Adrenal gland (tissue), 12 donors: ENCODE results near the gene LLGL2. TPM values are rescaled to one million over a fixed set of nuclear protein-coding genes. Genes with fewer than 3 reads are reported as not detected.

ENCODE experiments used
- DNase-seq, 7 donors: peaks; one replicate each; pipeline ENCODE4 v3.0.0-alpha.2; 2019 to 2020
- H3K27ac ChIP-seq, 5 donors: fragments of 200-600 bp; sonication (generic) in 4 of 5; 1 replicate in 3 of 5; 2 replicates in 2 of 5; pipeline versions ENCODE4 v1.5.1 to v1.8.0; 2016 to 2020; ENCODE audit warnings: mild to moderate bottlenecking in 1 of 5
- H3K27me3 ChIP-seq: fragments of 200-600 bp; 2 replicates; pipeline ENCODE4 v1.8.0; 2021
- H3K36me3 ChIP-seq, 2 donors: fragments of 200-600 bp; replicated peaks in 1 of 2; 1 replicate in 1 of 2; 2 replicates in 1 of 2; pipeline versions ENCODE4 v1.5.1 to v1.8.0; 2018 to 2022
- H3K4me1 ChIP-seq, 2 donors: fragments of 200-600 bp; replicated peaks in 1 of 2; 1 replicate in 1 of 2; 2 replicates in 1 of 2; pipeline versions ENCODE4 v1.5.1 to v1.8.0; 2018 to 2021
- H3K4me3 ChIP-seq, 4 donors: fragments of 200-600 bp; sonication (generic) in 3 of 4; one replicate each; pipeline ENCODE4 v1.5.1; 2016 to 2018
- H3K9me3 ChIP-seq, 3 donors: fragments of 200-600 bp; sonication (generic) in 1 of 3; replicated peaks in 1 of 3; 1 replicate in 2 of 3; 2 replicates in 1 of 3; pipeline versions ENCODE4 v1.5.1 to v1.8.0; 2016 to 2021
- POLR2A ChIP-seq, 2 donors: fragments of 450-650 bp; IDR thresholded peaks; one replicate each; pipeline ENCODE4 v1.6.1; 2017; ENCODE audit warnings: antibody characterized with exemption in 2 of 2, mild to moderate bottlenecking in 2 of 2, moderate library complexity in 1 of 2
- WGBS, 4 donors: extraction: QIAGEN DNeasy Blood & Tissue Kit in 2 of 4; methylation state at CpG; one replicate each; pipeline versions ENCODE4 v1.1.5 to v1.1.7; 2013 to 2017; 5-methylcytosine and 5-hydroxymethylcytosine counted together
- intact Hi-C, 2 donors: fragments of 100-400 bp; cut with DNase I; formaldehyde crosslinking; loops; one replicate each; pipeline versions ENCODE4 v1.14.1 to v1.15.0; 2022 to 2023
- polyA plus RNA-seq, 3 donors: library from polyadenylated mRNA; stranded (reverse); fragments of 200-250 nt in 2 of 3; fragments of 350-450 nt in 1 of 3; fragmentation: Illumina TruSeq in 1 of 3; extraction: RNeasy Lipid Tissue Mini Kit (QIAGEN cat#74804) in 1 of 3; gene quantifications; one replicate each; pipeline ENCODE4 v1.2.3, GENCODE V29; 2013 to 2014
- total RNA-seq, 9 donors: library from RNA; depleted of rRNA in 4 of 9; stranded (reverse); fragments of >200 nt in 4 of 9; fragments of 120-200 nt in 1 of 9; fragmentation: NEBNext Ultra II Directional in 1 of 9; extraction: Animal tissue kit (Norgen Biotek cat#: 25700) in 1 of 9; gene quantifications; one replicate each; pipeline versions ENCODE4 v1.1.0 to v1.2.4, GENCODE V29; 2013 to 2023
- TF ChIP-seq, protein P1 (sequence below), 6 experiments: fragments of 450-650 bp in 4 of 6; fragments of 200-600 bp in 2 of 6; sonication (generic) in 1 of 6; IDR thresholded peaks; 1 replicate in 5 of 6; 2 replicates in 1 of 6; pipeline versions ENCODE4 v1.5.1 to v1.8.0; 2016 to 2021; ENCODE audit warnings: antibody characterized with exemption in 6 of 6, mild to moderate bottlenecking in 2 of 6, moderate library complexity in 1 of 6
- donor health status: healthy with polysubstance abuse.
- donor health status: Bipolar disorder and iron deficiency.
- donor health status: DM: yes; HTN: yes; CAD: no.
- donor health status: DM: no; HTN: no; CAD: no.
- donor health status: DM: no; HTN: no; CAD: no.
- donor health status: DM: yes; HTN: yes; CAD: no.

Gene LLGL2
- total and polyA plus RNA-seq, 12 donors, result 1.2 to 90.3 (median 23.8) TPM

DNA sequence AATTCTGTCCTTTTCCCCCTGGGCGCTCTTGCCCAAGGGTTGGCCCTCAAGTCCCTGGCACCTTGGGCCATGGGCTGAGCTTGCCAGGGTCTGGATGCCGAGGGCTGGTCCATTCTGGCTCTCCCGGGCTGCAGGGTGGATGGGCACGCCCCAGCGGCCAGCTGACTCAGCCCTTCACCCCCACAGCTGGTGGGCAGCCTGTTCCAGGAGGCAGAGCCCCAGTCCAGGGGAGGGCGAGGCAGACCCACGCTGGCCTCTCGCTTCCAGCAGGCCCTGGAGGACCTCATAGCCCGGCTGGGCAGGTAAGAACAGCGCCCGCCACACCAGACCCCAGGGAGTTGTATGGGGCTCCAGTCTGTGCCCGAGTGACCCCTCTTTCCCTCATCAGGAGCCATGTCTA lies 77.1 kb downstream of the LLGL2 start:
- Histone ChIP-seq H3K27me3 (no peaks in the 10 kb centered on the region), H3K9me3 (no peaks in the 10 kb centered on the region), H3K36me3 (no peaks in the 10 kb centered on the region), H3K4me3 (no peak overlapping the region), H3K4me1 (no peaks in the 10 kb centered on the region), H3K27ac (no peak overlapping the region)
- no peak for TF ChIP-seq POLR2A (IDR thresholded peaks at IDR 0.05)
- TF ChIP-seq, protein P1, sequence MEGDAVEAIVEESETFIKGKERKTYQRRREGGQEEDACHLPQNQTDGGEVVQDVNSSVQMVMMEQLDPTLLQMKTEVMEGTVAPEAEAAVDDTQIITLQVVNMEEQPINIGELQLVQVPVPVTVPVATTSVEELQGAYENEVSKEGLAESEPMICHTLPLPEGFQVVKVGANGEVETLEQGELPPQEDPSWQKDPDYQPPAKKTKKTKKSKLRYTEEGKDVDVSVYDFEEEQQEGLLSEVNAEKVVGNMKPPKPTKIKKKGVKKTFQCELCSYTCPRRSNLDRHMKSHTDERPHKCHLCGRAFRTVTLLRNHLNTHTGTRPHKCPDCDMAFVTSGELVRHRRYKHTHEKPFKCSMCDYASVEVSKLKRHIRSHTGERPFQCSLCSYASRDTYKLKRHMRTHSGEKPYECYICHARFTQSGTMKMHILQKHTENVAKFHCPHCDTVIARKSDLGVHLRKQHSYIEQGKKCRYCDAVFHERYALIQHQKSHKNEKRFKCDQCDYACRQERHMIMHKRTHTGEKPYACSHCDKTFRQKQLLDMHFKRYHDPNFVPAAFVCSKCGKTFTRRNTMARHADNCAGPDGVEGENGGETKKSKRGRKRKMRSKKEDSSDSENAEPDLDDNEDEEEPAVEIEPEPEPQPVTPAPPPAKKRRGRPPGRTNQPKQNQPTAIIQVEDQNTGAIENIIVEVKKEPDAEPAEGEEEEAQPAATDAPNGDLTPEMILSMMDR (IDR thresholded peaks at IDR 0.05), result no peak
- no peak for DNase-seq
- intact Hi-C loops, result no loop called here
- WGBS, 4 donors, result 86 to 94% (median 91%) methylated on average over 5 to 12 of the region's 12 CpGs

DNA sequence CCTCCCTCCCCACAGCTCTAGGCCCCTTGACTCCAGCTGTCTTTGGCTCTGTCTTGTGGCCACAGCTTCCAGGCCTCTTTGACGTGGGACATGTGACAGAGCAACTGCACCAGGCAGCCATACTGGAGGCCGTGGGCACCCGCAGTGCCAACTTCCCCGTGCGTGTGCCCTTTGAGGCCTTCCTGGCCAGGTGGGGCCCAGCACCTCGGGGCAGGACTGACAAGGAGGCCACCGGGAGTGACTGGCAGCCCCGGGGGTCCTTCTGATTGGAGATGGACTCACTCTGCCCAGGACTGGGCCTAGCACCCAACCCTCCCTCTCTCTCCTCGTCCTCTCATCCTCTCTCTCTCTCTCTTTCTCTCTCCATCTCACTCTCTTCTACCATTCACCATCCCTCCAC lies 77.6 kb downstream of the LLGL2 start:
- DNase-seq, result no peak
- Histone ChIP-seq H3K36me3 (no peaks in the 10 kb centered on the region), H3K27me3 (no peaks in the 10 kb centered on the region), H3K9me3 (no peaks in the 10 kb centered on the region), H3K4me3 (no peak overlapping the region), H3K27ac (no peak overlapping the region), H3K4me1 (no peaks in the 10 kb centered on the region)
- TF ChIP-seq, protein P1 (IDR thresholded peaks at IDR 0.05), result no peak
- intact Hi-C loops, result no loop called here
- 79 to 88% (median 87%) methylated on average over 8 to 9 of the region's 9 CpGs for WGBS, 4 donors

DNA sequence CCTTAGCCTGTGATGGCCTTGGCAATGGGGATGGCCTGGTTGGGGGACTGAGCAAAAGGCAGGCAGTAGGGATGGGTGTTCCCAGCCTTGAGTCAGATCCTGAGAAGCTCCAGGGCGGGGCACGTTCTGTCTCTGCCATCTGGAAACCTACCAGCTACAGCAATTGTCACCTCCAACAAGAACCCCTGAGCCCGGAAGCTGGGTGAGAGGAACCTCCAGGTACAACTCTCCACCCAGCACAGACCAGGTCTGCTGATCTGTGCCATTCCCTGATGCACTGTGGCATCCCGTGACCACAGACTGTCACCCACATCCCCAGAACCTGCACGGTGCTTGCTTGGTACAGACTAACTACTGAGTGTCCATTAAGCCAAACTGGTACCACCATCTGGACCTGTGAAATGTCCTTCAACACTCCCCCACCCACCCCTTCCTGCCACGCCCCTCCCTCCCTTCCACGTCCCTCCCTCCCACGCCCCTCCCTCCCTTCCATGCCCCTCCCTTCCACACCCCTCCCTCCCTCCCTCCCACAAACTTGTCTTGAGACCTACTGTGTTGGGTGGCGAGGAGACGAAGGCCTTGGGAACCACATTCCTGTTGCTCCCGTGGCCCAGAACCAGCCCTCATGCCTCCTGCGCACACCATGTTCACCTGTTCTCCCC lies 78.7 kb downstream of the LLGL2 start:
- no peak for DNase-seq
- Histone ChIP-seq H3K27me3 (no peaks in the 10 kb centered on the region), H3K4me3 (no peak overlapping the region), H3K4me1 (no peaks in the 10 kb centered on the region), H3K36me3 (no peaks in the 10 kb centered on the region), H3K9me3 (no peaks in the 10 kb centered on the region), H3K27ac (no peak overlapping the region)
- 68 to 82% (median 70%) methylated on average over 6 to 12 of the region's 12 CpGs for WGBS, 4 donors
- intact Hi-C loops, result no loop called here
- TF ChIP-seq POLR2A (IDR thresholded peaks at IDR 0.05), result no peak
- TF ChIP-seq, protein P1 (IDR thresholded peaks at IDR 0.05), result no peak

DNA sequence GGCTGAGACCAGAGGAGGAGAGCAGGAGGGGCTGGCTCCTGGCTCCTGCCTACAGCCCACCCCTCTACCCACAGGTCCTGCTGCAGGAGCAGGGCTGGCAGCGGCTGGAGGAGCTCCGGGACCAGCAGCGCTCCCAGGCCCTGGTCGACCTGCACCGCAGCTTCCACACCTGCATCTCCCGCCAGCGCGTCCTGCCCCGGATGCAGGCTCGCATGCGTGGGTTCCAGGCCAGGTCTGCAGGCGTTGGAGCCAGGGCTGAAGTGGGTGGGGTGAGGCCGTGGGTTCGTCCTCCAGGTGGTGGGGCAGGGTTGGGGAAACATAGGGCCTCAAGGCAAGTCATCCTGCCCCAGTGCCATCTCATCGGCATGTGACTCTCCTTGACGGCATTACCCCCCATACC lies 80.3 kb downstream of the LLGL2 start:
- DNase-seq, result no peak
- Histone ChIP-seq H3K4me3 (no peak overlapping the region), H3K27ac (no peak overlapping the region), H3K4me1 (no peaks in the 10 kb centered on the region), H3K36me3 (no peaks in the 10 kb centered on the region), H3K9me3 (no peaks in the 10 kb centered on the region), H3K27me3 (no peaks in the 10 kb centered on the region)
- WGBS, 4 donors, result 80 to 89% (median 85%) methylated on average over 4 to 16 of the region's 16 CpGs
- intact Hi-C loops, result no loop called here
- TF ChIP-seq, protein P1 (IDR thresholded peaks at IDR 0.05), result no peak
- TF ChIP-seq POLR2A (IDR thresholded peaks at IDR 0.05), result no peak
